ENCODE results near the gene NHERF1.
A peak's percentile ranks its signal among the peaks of the same experiment; 100 is the strongest.

DNA sequence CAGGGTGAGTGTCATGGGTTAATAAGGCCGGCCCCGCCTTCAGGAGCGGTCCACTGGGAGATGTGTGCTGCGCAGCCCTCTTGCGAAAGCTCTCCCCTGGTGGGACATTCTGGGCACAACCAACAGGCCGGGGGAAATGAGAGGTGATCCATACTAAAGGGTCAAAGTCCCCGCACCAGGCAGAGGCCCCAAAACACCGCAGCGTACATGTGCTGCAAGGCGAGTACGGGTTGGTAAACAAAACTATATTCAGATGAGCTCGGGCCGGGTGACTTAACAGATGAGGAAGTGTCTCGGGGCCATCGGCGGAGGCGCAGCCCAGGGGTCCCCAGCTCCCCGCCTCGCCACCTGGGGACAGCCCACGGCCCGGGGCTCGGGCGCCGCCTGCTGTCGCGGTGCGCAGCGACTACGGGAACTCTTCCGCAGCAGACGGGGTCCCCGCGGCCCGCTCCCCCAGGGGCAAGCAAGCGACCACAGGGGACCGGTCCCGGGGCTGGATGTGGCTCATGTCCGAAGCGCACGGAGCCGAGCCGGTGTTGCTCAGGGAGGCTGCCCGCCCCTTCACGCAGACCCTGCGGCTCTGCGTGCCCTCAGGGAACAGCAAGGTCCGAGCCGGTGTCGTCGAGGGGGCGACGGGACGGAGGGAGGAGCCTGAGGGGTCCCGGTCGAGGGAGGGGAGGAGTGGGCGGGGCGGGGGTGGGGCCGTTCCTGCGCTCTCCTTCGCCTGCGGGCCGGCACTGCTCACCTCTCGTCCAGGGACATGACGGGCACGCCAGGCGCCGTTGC lies 11.7 kb upstream of the NHERF1 start, which contains the start of gene RAB37:
- TF ChIP-seq POLR2AphosphoS5 (IDR thresholded peaks at IDR 0.05; ENCODE audit: low read depth, low read length) (no peak), TCF7L2 (IDR thresholded peaks at IDR 0.05; ENCODE audit: low read depth, low read length) (no peak), SIN3A (IDR thresholded peaks at IDR 0.05; ENCODE audit: borderline replicate concordance, insufficient read depth, low read depth, low read length) (no peak)
- TF ChIP-seq, protein P1, sequence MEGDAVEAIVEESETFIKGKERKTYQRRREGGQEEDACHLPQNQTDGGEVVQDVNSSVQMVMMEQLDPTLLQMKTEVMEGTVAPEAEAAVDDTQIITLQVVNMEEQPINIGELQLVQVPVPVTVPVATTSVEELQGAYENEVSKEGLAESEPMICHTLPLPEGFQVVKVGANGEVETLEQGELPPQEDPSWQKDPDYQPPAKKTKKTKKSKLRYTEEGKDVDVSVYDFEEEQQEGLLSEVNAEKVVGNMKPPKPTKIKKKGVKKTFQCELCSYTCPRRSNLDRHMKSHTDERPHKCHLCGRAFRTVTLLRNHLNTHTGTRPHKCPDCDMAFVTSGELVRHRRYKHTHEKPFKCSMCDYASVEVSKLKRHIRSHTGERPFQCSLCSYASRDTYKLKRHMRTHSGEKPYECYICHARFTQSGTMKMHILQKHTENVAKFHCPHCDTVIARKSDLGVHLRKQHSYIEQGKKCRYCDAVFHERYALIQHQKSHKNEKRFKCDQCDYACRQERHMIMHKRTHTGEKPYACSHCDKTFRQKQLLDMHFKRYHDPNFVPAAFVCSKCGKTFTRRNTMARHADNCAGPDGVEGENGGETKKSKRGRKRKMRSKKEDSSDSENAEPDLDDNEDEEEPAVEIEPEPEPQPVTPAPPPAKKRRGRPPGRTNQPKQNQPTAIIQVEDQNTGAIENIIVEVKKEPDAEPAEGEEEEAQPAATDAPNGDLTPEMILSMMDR (IDR thresholded peaks at IDR 0.05) = peak; percentile 85
- TF ChIP-seq, protein P2, sequence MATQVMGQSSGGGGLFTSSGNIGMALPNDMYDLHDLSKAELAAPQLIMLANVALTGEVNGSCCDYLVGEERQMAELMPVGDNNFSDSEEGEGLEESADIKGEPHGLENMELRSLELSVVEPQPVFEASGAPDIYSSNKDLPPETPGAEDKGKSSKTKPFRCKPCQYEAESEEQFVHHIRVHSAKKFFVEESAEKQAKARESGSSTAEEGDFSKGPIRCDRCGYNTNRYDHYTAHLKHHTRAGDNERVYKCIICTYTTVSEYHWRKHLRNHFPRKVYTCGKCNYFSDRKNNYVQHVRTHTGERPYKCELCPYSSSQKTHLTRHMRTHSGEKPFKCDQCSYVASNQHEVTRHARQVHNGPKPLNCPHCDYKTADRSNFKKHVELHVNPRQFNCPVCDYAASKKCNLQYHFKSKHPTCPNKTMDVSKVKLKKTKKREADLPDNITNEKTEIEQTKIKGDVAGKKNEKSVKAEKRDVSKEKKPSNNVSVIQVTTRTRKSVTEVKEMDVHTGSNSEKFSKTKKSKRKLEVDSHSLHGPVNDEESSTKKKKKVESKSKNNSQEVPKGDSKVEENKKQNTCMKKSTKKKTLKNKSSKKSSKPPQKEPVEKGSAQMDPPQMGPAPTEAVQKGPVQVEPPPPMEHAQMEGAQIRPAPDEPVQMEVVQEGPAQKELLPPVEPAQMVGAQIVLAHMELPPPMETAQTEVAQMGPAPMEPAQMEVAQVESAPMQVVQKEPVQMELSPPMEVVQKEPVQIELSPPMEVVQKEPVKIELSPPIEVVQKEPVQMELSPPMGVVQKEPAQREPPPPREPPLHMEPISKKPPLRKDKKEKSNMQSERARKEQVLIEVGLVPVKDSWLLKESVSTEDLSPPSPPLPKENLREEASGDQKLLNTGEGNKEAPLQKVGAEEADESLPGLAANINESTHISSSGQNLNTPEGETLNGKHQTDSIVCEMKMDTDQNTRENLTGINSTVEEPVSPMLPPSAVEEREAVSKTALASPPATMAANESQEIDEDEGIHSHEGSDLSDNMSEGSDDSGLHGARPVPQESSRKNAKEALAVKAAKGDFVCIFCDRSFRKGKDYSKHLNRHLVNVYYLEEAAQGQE (IDR thresholded peaks at IDR 0.05; ENCODE audit: insufficient read depth in 1 of 2, low read depth in 2 of 2, low read length in 1 of 2) = no peak
